Endothelial cell of umbilical vein (primary cell): ENCODE measurements around the gene ZFYVE28. TPM values are rescaled to one million over a fixed set of nuclear protein-coding genes. Genes with fewer than 3 reads are reported as not detected.

Experiments
- BruUV-seq: library from RNA; stranded (reverse); fragments of 400-500 nt; replicated peaks from 2 replicates; lab custom pipeline; 2021; lab: Mats Ljungman, UMichigan
- CTCF ChIA-PET: fragments of 300-600, 350-600 bp; sonication (Branson Sonifier 250); formaldehyde crosslinking; loops from one replicate; lab custom pipeline; 2021; ENCODE audit warnings: antibody characterized with exemption, inconsistent platforms; lab: Charles Lee
- POLR2A ChIA-PET: fragments of 300-600, 350-600 bp; sonication (Branson Sonifier 250); formaldehyde crosslinking; loops from one replicate; lab custom pipeline; 2021; ENCODE audit warnings: antibody characterized with exemption, inconsistent platforms; lab: Charles Lee
- DNase-seq: peaks from one replicate; pipeline ENCODE4 v3.0.0-alpha.2; 2011; ENCODE audit warnings: low read depth, low spot score
- FAIRE-seq: peaks from 2 replicates; lab custom pipeline; 2011; peaks lifted over from hg19 to GRCh38; lab: Jason Lieb, UNC
- H2AFZ ChIP-seq: 2 replicates; pipeline ENCODE4 v1.6.0; 2012; ENCODE audit warnings: low read depth, low read length, control low read depth, inconsistent platforms
- H3K27ac ChIP-seq: 2 replicates; pipeline ENCODE4 v1.5.1; 2011; ENCODE audit warnings: low read depth, mild to moderate bottlenecking, control low read depth, low read length, moderate library complexity; ENCODE audit not compliant: insufficient read depth
- H3K27me3 ChIP-seq, 2 experiments: 2 replicates each; pipeline versions ENCODE4 v1.6.0 to v1.6.1; 2011; ENCODE audit warnings: low read length in 2 of 2, mixed read lengths in 1 of 2; ENCODE audit not compliant: control insufficient read depth in 2 of 2, insufficient read depth in 2 of 2
- H3K36me3 ChIP-seq, 2 experiments: 2 replicates in 1 of 2; 3 replicates in 1 of 2; pipeline ENCODE4 v1.5.1; 2011; ENCODE audit warnings: low read length in 2 of 2, mild to moderate bottlenecking in 1 of 2, moderate library complexity in 1 of 2; ENCODE audit not compliant: control insufficient read depth in 2 of 2, insufficient read depth in 2 of 2; ENCODE audit errors: extremely low read depth in 1 of 2
- H3K4me1 ChIP-seq: 3 replicates; pipeline ENCODE4 v1.5.1; 2011; ENCODE audit warnings: mild to moderate bottlenecking, low read length; ENCODE audit not compliant: control insufficient read depth, insufficient read depth; ENCODE audit errors: extremely low read depth
- H3K4me2 ChIP-seq: 2 replicates; pipeline ENCODE4 v1.6.1; 2011; ENCODE audit warnings: low read length, control low read depth, mixed read lengths; ENCODE audit not compliant: insufficient read depth
- H3K4me3 ChIP-seq, 3 experiments: fragments of 200-600 bp in 1 of 3; sonication (generic), shearing (Covaris generic) in 1 of 3; replicated peaks in 1 of 3; 2 replicates each; pipeline ENCODE4 v1.5.1; 2011 to 2016; ENCODE audit warnings: control low read depth in 3 of 3, low read length in 3 of 3, mild to moderate bottlenecking in 2 of 3, inconsistent platforms in 1 of 3, low read depth in 1 of 3, moderate library complexity in 1 of 3; ENCODE audit not compliant: insufficient read depth in 1 of 3
- H3K79me2 ChIP-seq: 2 replicates; pipeline ENCODE4 v1.6.0; 2012; ENCODE audit warnings: low read length, inconsistent platforms; ENCODE audit not compliant: control insufficient read depth, insufficient read depth
- H3K9ac ChIP-seq: replicated peaks from 2 replicates; pipeline ENCODE3; 2011; ENCODE audit warnings: low read length, control low read depth; ENCODE audit not compliant: insufficient read depth; ENCODE audit errors: extremely low read depth
- H3K9me1 ChIP-seq: replicated peaks from 3 replicates; pipeline ENCODE4 v1.6.0; 2011; ENCODE audit warnings: mild to moderate bottlenecking, low read length; ENCODE audit not compliant: control insufficient read depth, insufficient read depth; ENCODE audit errors: extremely low read depth
- H3K9me3 ChIP-seq: replicated peaks from 2 replicates; pipeline ENCODE4 v1.5.1; 2012; ENCODE audit warnings: low read length, inconsistent platforms; ENCODE audit not compliant: control insufficient read depth, insufficient read depth
- H4K20me1 ChIP-seq: replicated peaks from 2 replicates; pipeline ENCODE3; 2011; ENCODE audit warnings: mild to moderate bottlenecking, low read length; ENCODE audit not compliant: control insufficient read depth, insufficient read depth; ENCODE audit errors: extremely low read depth
- CTCF ChIP-seq, 2 donors: IDR thresholded peaks; 1 replicate in 1 of 2; 2 replicates in 1 of 2; pipeline ENCODE4 v1.5.1; 2011; ENCODE audit warnings: low read length in 2 of 2, mild to moderate bottlenecking in 2 of 2, moderate library complexity in 2 of 2, control low read depth in 1 of 2, inconsistent platforms in 1 of 2, low read depth in 1 of 2; ENCODE audit not compliant: insufficient read depth in 1 of 2; ENCODE audit errors: extremely low read depth in 1 of 2
- EZH2 ChIP-seq: IDR thresholded peaks from 2 replicates; pipeline ENCODE4 v1.6.1; 2012; ENCODE audit warnings: borderline replicate concordance, low read depth, mild to moderate bottlenecking, moderate library complexity, low read length, inconsistent platforms; ENCODE audit not compliant: severe bottlenecking
- FOS ChIP-seq: IDR thresholded peaks from 2 replicates; pipeline ENCODE4 v1.6.1; 2011; ENCODE audit warnings: mild to moderate bottlenecking, low read length, moderate library complexity, borderline replicate concordance; ENCODE audit not compliant: insufficient read depth
- GATA2 ChIP-seq: IDR thresholded peaks from 2 replicates; pipeline ENCODE4 v1.7.0; 2011; ENCODE audit warnings: low read depth, mild to moderate bottlenecking, moderate library complexity, mixed read lengths, low read length; ENCODE audit not compliant: insufficient read length, insufficient read depth
- JUN ChIP-seq: IDR thresholded peaks from 2 replicates; pipeline ENCODE4 v1.6.1; 2011; ENCODE audit warnings: borderline replicate concordance, low read depth; ENCODE audit not compliant: insufficient read length, insufficient read depth
- MAX ChIP-seq: IDR thresholded peaks from 2 replicates; pipeline ENCODE4 v1.6.1; 2011; ENCODE audit not compliant: insufficient read depth, insufficient read length
- MYC ChIP-seq: IDR thresholded peaks from one replicate; pipeline ENCODE4 v1.6.1; 2011; ENCODE audit warnings: mild to moderate bottlenecking, low read depth, low read length
- POLR2A ChIP-seq: IDR thresholded peaks from 2 replicates; pipeline ENCODE4 v1.6.1; 2012; ENCODE audit warnings: low read depth, mild to moderate bottlenecking, control low read depth, low read length
- POLR2AphosphoS5 ChIP-seq: IDR thresholded peaks from 2 replicates; pipeline ENCODE4 v1.6.1; 2012; ENCODE audit warnings: low read depth, mild to moderate bottlenecking, control low read depth, low read length, moderate library complexity; ENCODE audit not compliant: insufficient read depth
- dilution Hi-C: fragments of 300-500 bp; cut with MboI; formaldehyde crosslinking; loops from one replicate; pipeline ENCODE4 v1.15.0; 2019; ENCODE audit warnings: low sequenced_read_pairs; ENCODE audit not compliant: extremely low pct_ligation_motif_present
- intact Hi-C: fragments of 100-400 bp; cut with micrococcal nuclease; formaldehyde crosslinking; loops from one replicate; pipeline ENCODE4 v1.10.0; 2022
- polyA plus RNA-seq, 4 experiments: library from polyadenylated mRNA; depleted of rRNA in 3 of 4; stranded (reverse) in 3 of 4; unstranded in 1 of 4; fragments of >200 nt; gene quantifications; 2 replicates each; pipeline versions ENCODE4 v1.2.1 to v1.2.3, GENCODE V29; 2011 to 2012; ENCODE audit warnings: missing spikeins in 1 of 4
- total RNA-seq: library from RNA; stranded (reverse); gene quantifications from 2 replicates; pipeline ENCODE4 v1.2.3, GENCODE V29; 2021

Gene ZFYVE28
- total and polyA plus RNA-seq, 2 donors (not counting 3 experiments of a cell fraction or from before 2014, with no cell fraction given): 5.8 to 7.1 TPM

- no peak for DNase-seq
- CTCF ChIA-PET: interaction anchor here (0.8 kb wide), 1 partner anchor 146 kb away, joined by 4 read pairs; no protein-coding TSS in a partner anchor
Observed at GRCh38 chr4:2365913-2366210, 52.6 kb downstream of the ZFYVE28 start.

GRCh38 chr4:2365054-2365912 lies 53.2 kb downstream of the ZFYVE28 start:
- H3K4me1 ChIP-seq: no peaks in the 10 kb centered on the region
- ChIA-PET CTCF (no interaction called here), POLR2A (no interaction called here)
- H3K4me2 ChIP-seq: no peak overlapping the region
- no peaks in the 10 kb centered on the region for H3K9me3 ChIP-seq
- H3K79me2 ChIP-seq: no peaks in the 10 kb centered on the region
- H3K4me3 ChIP-seq: peak overlapping the region in 1 of 3 experiments; percentile 39
- H3K27ac ChIP-seq: no peak overlapping the region
- no peak for DNase-seq
- dilution Hi-C loops (no loop called here), intact Hi-C loops (no loop called here)
- H4K20me1 ChIP-seq: no peaks in the 10 kb centered on the region
- no peaks in the 10 kb centered on the region for H3K27me3 ChIP-seq
- FAIRE-seq: no peak
- BruUV-seq: no TSS peak
- TF ChIP-seq POLR2A (no peak), MYC (no peak), EZH2 (no peak), JUN (no peak), POLR2AphosphoS5 (no peak), CTCF (IDR thresholded peaks at IDR 0.05; ENCODE audit: extremely low read depth in 1 of 2, insufficient read depth in 1 of 2, low read depth in 1 of 2, low read length in 2 of 2) (no peak), FOS (no peak), GATA2 (no peak), MAX (no peak)
- peak overlapping the region; percentile 83 for H2AFZ ChIP-seq
- H3K9me1 ChIP-seq: no peaks in the 10 kb centered on the region
- H3K36me3 ChIP-seq: no peaks in the 10 kb centered on the region
- no peak overlapping the region for H3K9ac ChIP-seq

More at GRCh38 chr4:2365913-2366210, 52.6 kb downstream of the ZFYVE28 start:
- H3K36me3 ChIP-seq: no peaks in the 10 kb centered on the region
- no peaks in the 10 kb centered on the region for H3K9me3 ChIP-seq
- no peak for FAIRE-seq
- no peak overlapping the region for H3K4me3 ChIP-seq
- no peak overlapping the region for H3K27ac ChIP-seq
- intact Hi-C loops: no loop called here
- H4K20me1 ChIP-seq: no peaks in the 10 kb centered on the region
- H3K79me2 ChIP-seq: no peaks in the 10 kb centered on the region
- no peak overlapping the region for H3K4me2 ChIP-seq
- dilution Hi-C loops: no loop called here
- BruUV-seq: no TSS peak
- POLR2A ChIA-PET: no interaction called here
- TF ChIP-seq JUN: no peak
- H3K27me3 ChIP-seq: no peaks in the 10 kb centered on the region
- no peak overlapping the region for H3K9ac ChIP-seq
- H3K4me1 ChIP-seq: no peaks in the 10 kb centered on the region
- H2AFZ ChIP-seq: no peak overlapping the region
- no peaks in the 10 kb centered on the region for H3K9me1 ChIP-seq
